OCI-LY1 (cell line): Measurements from ENCODE around the gene CREB5.

ENCODE experiments used
- H2AFZ ChIP-seq: fragments of 200-600 bp; sonication (generic), shearing (Covaris generic); 2 replicates; pipeline ENCODE4 v1.6.0; 2014; ENCODE audit warnings: antibody characterized with exemption, mild to moderate bottlenecking, low read length
- H3F3A ChIP-seq: fragments of 200-600 bp; sonication (generic), shearing (Covaris generic); 2 replicates; pipeline ENCODE4 v1.6.0; 2014; ENCODE audit warnings: mild to moderate bottlenecking, antibody characterized with exemption, low read length, moderate library complexity; ENCODE audit not compliant: insufficient read depth
- H3K27ac ChIP-seq: fragments of 200-600 bp; sonication (generic); 2 replicates; pipeline ENCODE4 v1.5.1; 2014; ENCODE audit warnings: low read length, mixed run types, mild to moderate bottlenecking, low read depth; ENCODE audit not compliant: poor library complexity, severe bottlenecking
- H3K27me3 ChIP-seq: fragments of 200-600 bp; sonication (generic); 2 replicates; pipeline ENCODE4 v1.6.0; 2014; ENCODE audit warnings: antibody characterized with exemption, mild to moderate bottlenecking, low read length, moderate library complexity; ENCODE audit not compliant: insufficient read depth
- H3K36me3 ChIP-seq: fragments of 200-600 bp; sonication (generic); 2 replicates; pipeline ENCODE4 v1.6.1; 2014; ENCODE audit warnings: mild to moderate bottlenecking, antibody characterized with exemption, low read length, moderate library complexity, mixed read lengths; ENCODE audit not compliant: insufficient read depth
- H3K4me1 ChIP-seq: fragments of 200-600 bp; sonication (generic); 2 replicates; pipeline ENCODE4 v1.5.1; 2014; ENCODE audit warnings: mild to moderate bottlenecking, low read length, moderate library complexity; ENCODE audit not compliant: insufficient read depth, severe bottlenecking
- H3K4me2 ChIP-seq: fragments of 200-600 bp; sonication (generic), shearing (Covaris generic); 2 replicates; pipeline ENCODE4 v1.6.1; 2014; ENCODE audit warnings: low read length
- H3K4me3 ChIP-seq: fragments of 200-600 bp; sonication (generic); 2 replicates; pipeline ENCODE4 v1.5.1; 2014; ENCODE audit warnings: low read length, low read depth, mild to moderate bottlenecking, mixed read lengths; ENCODE audit not compliant: poor library complexity, severe bottlenecking
- H3K79me2 ChIP-seq: fragments of 200-600 bp; shearing (Covaris generic); 2 replicates; pipeline ENCODE4 v1.6.1; 2016; ENCODE audit warnings: mixed run types, low read length, mixed read lengths; ENCODE audit not compliant: insufficient read depth
- H3K9ac ChIP-seq: fragments of 200-600 bp; sonication (generic), shearing (Covaris generic); 2 replicates; pipeline ENCODE4 v1.6.1; 2014; ENCODE audit warnings: mild to moderate bottlenecking, low read length, mixed read lengths
- H3K9me2 ChIP-seq: fragments of 200-600 bp; sonication (generic), shearing (Covaris generic); 2 replicates; pipeline ENCODE4 v1.6.1; 2014; ENCODE audit warnings: low read depth, mild to moderate bottlenecking, low read length, mixed read lengths
- H3K9me3 ChIP-seq: fragments of 200-600 bp; shearing (Covaris generic); 2 replicates; pipeline ENCODE4 v1.6.1; 2014; ENCODE audit warnings: low read length, mixed read lengths
- H4K20me1 ChIP-seq: fragments of 200-600 bp; sonication (generic), shearing (Covaris generic); 2 replicates; pipeline ENCODE4 v1.6.0; 2016; ENCODE audit warnings: mild to moderate bottlenecking, low read length; ENCODE audit not compliant: insufficient read depth
- EZH2 ChIP-seq: fragments of 200-600 bp; sonication (generic), shearing (Covaris generic); IDR thresholded peaks from 2 replicates; pipeline ENCODE4 v1.8.0; 2017; ENCODE audit warnings: borderline replicate concordance, mixed run types, mild to moderate bottlenecking, antibody characterized with exemption, low read length, moderate library complexity, mixed read lengths
- TF ChIP-seq, protein P1 (sequence below): fragments of 200-600 bp; sonication (generic), shearing (Covaris generic); IDR thresholded peaks from 2 replicates; pipeline ENCODE4 v1.5.1; 2017; ENCODE audit warnings: mild to moderate bottlenecking, antibody characterized with exemption, low read length, moderate library complexity, mixed read lengths

CREB5 gene

GRCh38 chr7:28484606-28484935, 72.3 kb downstream of the CREB5 start:
- no peak overlapping the region for H3K9ac ChIP-seq
- no peaks in the 10 kb centered on the region for H3K36me3 ChIP-seq
- 0 out of 2 replicates have a peak, but pooled peaks cover 4% of the 10 kb centered on the region for H3K27me3 ChIP-seq
- H3K4me1 ChIP-seq, result peaks cover 14% of the 10 kb centered on the region
- no peaks in the 10 kb centered on the region for H3K9me3 ChIP-seq
- no peak overlapping the region for H3K4me2 ChIP-seq
- TF ChIP-seq EZH2, result no peak
- TF ChIP-seq, protein P1, sequence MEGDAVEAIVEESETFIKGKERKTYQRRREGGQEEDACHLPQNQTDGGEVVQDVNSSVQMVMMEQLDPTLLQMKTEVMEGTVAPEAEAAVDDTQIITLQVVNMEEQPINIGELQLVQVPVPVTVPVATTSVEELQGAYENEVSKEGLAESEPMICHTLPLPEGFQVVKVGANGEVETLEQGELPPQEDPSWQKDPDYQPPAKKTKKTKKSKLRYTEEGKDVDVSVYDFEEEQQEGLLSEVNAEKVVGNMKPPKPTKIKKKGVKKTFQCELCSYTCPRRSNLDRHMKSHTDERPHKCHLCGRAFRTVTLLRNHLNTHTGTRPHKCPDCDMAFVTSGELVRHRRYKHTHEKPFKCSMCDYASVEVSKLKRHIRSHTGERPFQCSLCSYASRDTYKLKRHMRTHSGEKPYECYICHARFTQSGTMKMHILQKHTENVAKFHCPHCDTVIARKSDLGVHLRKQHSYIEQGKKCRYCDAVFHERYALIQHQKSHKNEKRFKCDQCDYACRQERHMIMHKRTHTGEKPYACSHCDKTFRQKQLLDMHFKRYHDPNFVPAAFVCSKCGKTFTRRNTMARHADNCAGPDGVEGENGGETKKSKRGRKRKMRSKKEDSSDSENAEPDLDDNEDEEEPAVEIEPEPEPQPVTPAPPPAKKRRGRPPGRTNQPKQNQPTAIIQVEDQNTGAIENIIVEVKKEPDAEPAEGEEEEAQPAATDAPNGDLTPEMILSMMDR, result no peak
- no peaks in the 10 kb centered on the region for H3K9me2 ChIP-seq
- no peak overlapping the region for H2AFZ ChIP-seq
- no peaks in the 10 kb centered on the region for H4K20me1 ChIP-seq
- no peak overlapping the region for H3K4me3 ChIP-seq
- no peaks in the 10 kb centered on the region for H3K79me2 ChIP-seq
- H3F3A ChIP-seq, result no peaks in the 10 kb centered on the region
- H3K27ac ChIP-seq, result no peak overlapping the region

- no peaks in the 10 kb centered on the region for H3K9me2 ChIP-seq
- H4K20me1 ChIP-seq, result no peaks in the 10 kb centered on the region
- no peak overlapping the region for H3K27ac ChIP-seq
These were observed 75.2 kb downstream of the CREB5 start for GRCh38 chr7:28487487-28487886.

DNA sequence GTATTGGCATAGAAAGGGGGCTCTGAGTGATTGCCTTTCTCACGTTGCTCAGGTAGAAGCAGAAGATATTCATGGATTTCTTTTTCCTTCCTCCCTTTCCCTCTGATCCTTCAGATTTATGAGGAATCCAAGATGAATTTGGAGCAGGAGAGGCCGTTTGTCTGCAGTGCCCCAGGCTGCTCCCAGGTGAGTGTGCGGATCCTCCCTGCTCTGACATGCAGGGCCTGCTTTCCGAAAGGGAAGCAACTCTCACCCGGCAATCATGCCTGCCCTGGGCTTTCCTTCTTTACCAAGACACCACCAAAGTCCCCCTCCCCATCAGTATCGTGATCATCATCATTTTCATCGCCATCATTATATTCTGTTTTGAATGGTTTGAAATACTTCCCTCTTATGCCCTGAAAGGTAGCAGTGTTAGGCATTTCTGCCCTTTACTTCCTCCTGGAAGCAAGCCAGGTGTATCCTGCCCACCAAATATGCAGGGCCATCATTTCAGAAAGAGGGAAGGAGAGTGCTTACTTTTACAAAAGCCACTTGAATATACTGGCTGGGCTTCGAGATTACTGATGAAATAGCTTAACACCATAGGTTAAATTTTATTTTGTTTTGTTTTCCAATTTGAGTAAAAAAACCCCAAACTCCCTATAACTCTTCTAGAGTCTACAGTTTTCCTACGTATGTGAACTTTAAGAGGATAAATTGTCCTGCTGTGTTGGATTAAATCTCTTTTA, 75.9 kb downstream of the CREB5 start:
- no peaks in the 10 kb centered on the region for H3K36me3 ChIP-seq
- no peaks in the 10 kb centered on the region for H3K79me2 ChIP-seq
- no peaks in the 10 kb centered on the region for H3K4me1 ChIP-seq
- no peak overlapping the region for H3K9ac ChIP-seq
- 0 out of 2 replicates have a peak, but pooled peaks cover 4% of the 10 kb centered on the region for H3K27me3 ChIP-seq
- no peak overlapping the region for H2AFZ ChIP-seq
- no peak overlapping the region for H3K4me2 ChIP-seq
- no peak overlapping the region for H3K4me3 ChIP-seq
- H3K9me2 ChIP-seq, result no peaks in the 10 kb centered on the region
- H3K9me3 ChIP-seq, result no peaks in the 10 kb centered on the region
- no peak overlapping the region for H3K27ac ChIP-seq
- H3F3A ChIP-seq, result no peaks in the 10 kb centered on the region
- no peak for TF ChIP-seq EZH2
- H4K20me1 ChIP-seq, result no peaks in the 10 kb centered on the region

More at GRCh38 chr7:28487487-28487886, 75.2 kb downstream of the CREB5 start:
- Histone ChIP-seq H3K4me1 (no peaks in the 10 kb centered on the region), H3K36me3 (no peaks in the 10 kb centered on the region), H3K27me3 (0 out of 2 replicates have a peak, but pooled peaks cover 4% of the 10 kb centered on the region), H2AFZ (no peak overlapping the region), H3K4me2 (no peak overlapping the region), H3K4me3 (no peak overlapping the region), H3K9me3 (no peaks in the 10 kb centered on the region), H3K9ac (no peak overlapping the region), H3K79me2 (no peaks in the 10 kb centered on the region), H3F3A (no peaks in the 10 kb centered on the region)
- TF ChIP-seq, protein P1, result no peak
- TF ChIP-seq EZH2, result no peak

GRCh38 chr7:28490831-28491230, 78.5 kb downstream of the CREB5 start:
- no peaks in the 10 kb centered on the region for H3K79me2 ChIP-seq
- H3K27ac ChIP-seq, result no peak overlapping the region
- no peak overlapping the region for H2AFZ ChIP-seq

More at GRCh38 chr7:28490831-28491230, 78.5 kb downstream of the CREB5 start:
- H3K27me3 ChIP-seq, result no peaks in the 10 kb centered on the region
- H3K9me3 ChIP-seq, result no peaks in the 10 kb centered on the region
- TF ChIP-seq EZH2, result no peak
- TF ChIP-seq, protein P1, result no peak
- H3K4me1 ChIP-seq, result no peaks in the 10 kb centered on the region
- H3K36me3 ChIP-seq, result no peaks in the 10 kb centered on the region
- H3K9me2 ChIP-seq, result no peaks in the 10 kb centered on the region
- H3K9ac ChIP-seq, result no peak overlapping the region
- no peak overlapping the region for H3K4me3 ChIP-seq
- no peaks in the 10 kb centered on the region for H3F3A ChIP-seq
- no peak overlapping the region for H3K4me2 ChIP-seq
- no peaks in the 10 kb centered on the region for H4K20me1 ChIP-seq
